NCI-H82 (cell line): ENCODE results near the gene CAND2.
"Not testable (repeated sequence)": the region's sequence is repeated elsewhere in the genome, so short reads cannot be mapped to it uniquely, and the experiment has no call there.

Experiments used
- DNase-seq: peaks from one replicate; lab custom pipeline; 2025; lab: John Stamatoyannopoulos, UW

Gene CAND2

DNA sequence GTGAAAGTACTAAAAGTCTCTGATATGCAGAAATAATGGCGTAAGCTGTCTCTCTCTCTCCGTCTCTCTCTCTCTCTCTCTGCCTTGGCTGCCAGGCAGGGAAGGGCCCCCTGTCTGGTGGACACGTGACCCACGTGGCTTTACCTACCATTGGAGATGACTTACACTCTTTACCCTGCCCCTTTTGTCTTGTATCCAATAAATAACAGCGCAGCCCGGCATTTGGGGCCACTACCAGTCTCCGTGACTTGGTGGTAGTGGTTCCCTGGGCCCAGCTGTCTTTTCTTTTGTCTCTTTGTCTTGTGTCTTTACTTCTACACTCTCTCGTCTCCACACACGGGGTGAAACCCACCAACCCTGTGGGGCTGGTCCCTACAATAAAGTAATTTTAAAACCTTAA is 25.2 kb upstream of the CAND2 start:
- DNase-seq, result no peak

DNA sequence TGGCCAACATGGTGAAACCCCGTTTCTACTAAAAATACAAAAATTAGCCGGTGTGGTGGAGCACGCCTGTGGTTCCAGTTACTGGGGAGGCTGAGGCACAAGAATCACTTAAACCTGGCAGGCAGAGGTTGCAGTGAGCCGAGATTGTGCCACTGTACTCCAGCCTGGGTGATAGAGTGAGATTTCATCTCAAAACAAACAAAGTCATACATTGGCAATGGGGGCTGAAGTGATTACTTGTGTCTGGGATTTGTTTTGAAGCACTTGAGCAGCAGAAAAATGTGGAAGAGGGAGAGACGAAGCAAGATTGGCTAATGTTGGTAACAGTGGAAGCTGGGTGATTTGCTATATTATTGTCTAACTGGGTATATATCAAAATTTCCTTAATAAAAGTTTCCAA is 24.0 kb upstream of the CAND2 start:
- no peak for DNase-seq

DNA sequence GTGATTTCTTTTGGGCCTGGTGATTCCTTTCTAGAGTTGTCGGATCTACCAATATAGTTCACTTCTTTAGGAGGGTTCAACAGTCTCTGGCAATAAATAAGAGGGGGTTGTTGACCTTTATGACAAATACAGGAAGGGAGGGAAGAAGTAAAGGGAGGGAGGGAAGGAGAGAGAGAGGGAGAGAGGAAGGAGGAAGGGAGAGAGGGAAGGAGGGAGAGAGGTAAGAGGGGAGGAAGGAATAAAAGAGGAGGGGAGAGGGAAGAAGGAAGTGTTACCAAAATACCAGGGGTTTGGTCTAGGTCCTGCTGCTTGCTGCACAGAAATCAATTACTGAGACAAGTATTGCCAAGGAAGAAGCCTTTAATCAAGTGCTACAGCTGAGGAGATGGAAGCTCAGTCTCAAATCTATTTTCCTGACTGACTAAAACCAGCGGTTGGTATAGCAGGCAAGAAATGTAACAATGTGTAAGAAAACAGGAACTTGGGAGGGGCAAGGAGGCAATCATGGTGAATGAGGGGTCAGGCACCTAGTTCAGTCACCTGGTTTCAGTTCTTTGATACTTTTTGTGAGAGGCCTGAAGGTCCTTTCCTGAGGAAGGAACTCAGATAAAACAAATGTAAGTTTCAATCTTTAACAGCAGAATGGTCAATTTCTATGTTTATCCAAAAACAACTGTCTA is 23.3 kb upstream of the CAND2 start:
- no peak for DNase-seq

DNA sequence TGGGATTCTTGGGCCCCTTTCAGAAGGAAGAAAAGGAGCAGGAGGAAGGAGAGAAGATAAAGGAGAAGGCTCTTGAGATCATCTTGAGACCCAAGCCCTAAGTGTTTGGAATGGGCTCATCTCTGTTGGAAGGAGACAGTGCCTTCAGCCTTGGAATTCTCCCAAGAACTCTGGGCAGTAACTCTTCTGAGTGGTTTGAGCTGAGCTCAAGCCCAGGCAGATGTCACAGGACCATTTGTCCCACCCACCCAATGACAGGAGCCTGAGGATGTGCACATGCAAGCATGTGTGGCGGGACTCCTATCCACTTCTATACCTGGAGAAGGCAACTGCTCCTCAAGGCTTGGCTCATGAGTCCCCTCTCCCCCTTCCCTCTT is 22.8 kb upstream of the CAND2 start:
- DNase-seq, result peak; percentile 58

- no peak for DNase-seq
Observed at GRCh38 chr3:12774619-12775018, 21.9 kb upstream of the CAND2 start.

- DNase-seq, result no peak
Observed at GRCh38 chr3:12775226-12775625, 21.3 kb upstream of the CAND2 start.

DNA sequence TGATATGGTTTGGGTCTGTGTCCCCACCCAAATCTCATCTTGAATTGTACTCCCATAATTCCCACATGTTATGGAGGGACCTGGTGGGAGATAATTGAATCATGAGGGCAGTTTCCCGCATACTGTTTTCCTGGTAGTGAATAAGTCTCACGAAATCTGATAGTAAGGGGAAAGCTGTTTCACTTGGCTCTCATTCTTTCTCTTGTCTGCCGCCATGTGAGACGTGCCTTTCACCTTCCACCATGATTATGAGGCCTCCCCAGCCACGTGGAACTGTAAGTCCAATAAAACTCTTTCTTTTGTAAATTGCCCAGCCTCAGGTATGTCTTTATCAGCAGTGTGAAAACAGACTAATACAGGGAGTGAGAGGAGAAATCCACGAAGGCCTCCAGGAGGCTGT is 20.5 kb upstream of the CAND2 start:
- not testable (repeated sequence) for DNase-seq

DNA sequence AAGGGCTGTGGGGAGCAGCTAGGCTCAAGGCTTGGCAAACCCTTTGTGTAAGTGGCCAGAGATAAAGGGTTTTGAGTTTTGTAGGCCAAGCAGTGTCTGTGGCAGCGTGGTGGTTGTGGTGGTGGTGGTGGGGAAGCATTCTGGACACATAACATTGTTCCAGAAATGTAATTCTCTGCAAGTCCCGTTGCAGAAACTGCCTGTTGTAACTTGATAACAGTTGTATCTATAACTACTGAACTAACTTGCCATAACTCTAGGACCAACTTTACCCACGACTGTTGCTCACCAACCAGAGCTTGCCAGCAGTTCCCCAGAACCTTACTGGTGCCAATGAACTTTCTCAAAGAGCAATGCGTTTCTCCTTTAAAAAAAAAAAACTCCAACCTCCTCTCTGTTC is 19.3 kb upstream of the CAND2 start:
- DNase-seq, result no peak

GRCh38 chr3:12780751-12781150 is 15.7 kb upstream of the CAND2 start:
- DNase-seq, result no peak

GRCh38 chr3:12782172-12782815 is 14.2 kb upstream of the CAND2 start:
- DNase-seq, result no peak

DNA sequence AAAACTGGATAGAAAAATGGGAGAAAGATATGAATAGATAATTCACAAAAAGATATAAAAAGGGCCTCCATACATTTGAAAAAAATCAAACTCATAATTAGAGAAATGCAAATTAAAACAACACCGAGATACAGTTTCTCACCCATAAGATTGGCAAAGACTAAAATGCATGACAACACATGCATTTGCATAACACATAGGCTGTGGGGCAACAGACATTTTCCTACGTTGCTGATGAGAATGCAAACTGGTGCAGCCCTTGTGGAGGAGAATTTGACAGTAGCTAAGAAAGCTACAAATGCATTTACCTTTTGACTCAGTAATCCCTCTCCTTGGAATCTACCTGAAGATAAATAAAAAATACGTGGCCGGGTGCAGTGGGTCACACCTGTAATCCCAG is 11.4 kb upstream of the CAND2 start:
- no peak for DNase-seq

GRCh38 chr3:12787346-12787745 is 9.1 kb upstream of the CAND2 start:
- peak; percentile 44 for DNase-seq

DNA sequence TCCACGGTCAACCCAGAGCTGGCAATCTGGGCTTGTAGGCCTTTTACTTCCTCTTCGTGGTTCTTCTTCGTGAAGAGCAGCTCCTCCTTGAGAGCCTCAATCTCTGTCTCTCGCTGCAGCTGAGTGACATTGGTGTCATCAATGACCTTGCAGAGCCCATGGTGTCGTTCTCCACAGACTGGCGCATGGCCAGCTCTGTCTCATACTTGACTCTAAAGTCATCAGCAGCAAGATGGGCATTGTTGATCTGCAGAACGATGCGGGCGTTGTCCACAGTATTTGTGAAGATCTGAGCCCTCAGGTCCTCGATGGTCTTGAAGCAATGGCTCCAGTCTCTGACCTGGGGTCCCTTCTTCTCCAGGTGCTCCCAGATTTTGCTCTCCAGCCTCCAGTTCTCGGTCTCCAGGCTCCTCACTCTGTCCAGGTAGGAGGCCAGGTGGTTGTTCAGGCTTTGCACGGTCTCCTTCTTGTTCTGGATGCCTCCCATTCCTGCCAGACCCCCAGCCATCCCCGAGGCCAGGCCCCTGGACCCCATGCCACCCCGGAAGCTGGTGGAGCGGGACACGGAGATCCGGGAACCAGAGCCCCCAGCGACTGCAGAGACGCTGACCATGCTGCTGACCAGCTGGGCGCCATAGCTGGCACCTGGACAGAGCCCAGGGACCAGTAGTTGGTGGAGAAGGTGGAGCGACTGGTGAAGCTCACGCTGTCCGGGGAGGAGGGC is 8.4 kb upstream of the CAND2 start:
- DNase-seq, result not testable (repeated sequence)

DNA sequence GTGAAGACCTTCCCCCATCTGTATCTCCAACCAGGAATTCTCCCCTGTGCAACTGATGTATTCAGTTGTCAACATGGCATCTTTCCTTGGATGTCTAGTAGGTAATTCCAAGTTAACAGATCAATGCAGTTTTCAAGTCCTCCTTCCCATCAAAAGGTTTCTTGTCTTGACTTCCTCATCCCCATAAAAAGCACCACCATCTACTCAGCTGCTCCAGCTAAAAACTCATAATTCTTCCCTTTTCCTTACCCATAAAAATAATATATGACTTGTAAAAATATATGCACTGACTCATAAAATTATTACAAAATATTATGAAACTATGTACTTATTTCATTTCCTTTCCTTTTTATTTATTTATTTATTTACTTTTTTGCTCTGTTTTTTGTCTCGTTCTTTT is 5.0 kb upstream of the CAND2 start:
- DNase-seq, result no peak

- no peak for DNase-seq
Observed at GRCh38 chr3:12793701-12794100, 2.8 kb upstream of the CAND2 start.

- peak; percentile 44 for DNase-seq
Observed at GRCh38 chr3:12797124-12797891, 828 bp downstream of the CAND2 start.

DNA sequence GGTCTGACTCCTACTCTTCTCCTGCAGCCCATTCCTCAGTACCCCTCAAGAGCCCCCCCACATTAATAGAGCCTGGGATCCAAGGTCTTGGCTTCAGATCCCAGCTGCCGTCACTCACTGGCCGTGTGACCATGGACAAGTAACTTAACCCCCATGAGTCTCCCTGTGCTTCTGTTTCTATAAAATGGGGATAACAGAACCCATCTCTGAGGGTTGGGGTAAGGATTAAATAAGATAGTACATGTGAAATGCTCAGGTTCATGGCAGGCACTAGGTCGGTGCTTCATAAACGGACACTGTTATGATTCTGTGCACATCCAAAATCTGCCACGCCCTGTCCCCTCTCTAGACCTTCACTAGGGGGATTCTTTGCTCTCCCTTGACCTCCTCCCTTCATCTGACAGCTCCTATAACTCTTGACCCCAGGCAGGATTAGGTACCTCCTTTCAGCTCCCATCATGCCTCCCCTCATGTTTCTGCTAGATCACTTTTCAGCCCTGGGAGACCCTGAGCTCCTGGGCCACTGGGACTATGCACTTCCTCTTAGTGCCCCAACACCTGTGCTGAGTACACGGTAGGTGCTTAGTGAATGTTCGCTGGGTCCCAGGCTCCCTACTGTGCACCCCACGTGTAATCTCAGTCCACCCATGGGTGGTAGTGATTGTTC is 1.5 kb downstream of the CAND2 start:
- DNase-seq, result no peak

- no peak for DNase-seq
Observed at GRCh38 chr3:12798559-12799179, 2.2 kb downstream of the CAND2 start.

GRCh38 chr3:12799525-12800440 is 3.3 kb downstream of the CAND2 start:
- no peak for DNase-seq

DNA sequence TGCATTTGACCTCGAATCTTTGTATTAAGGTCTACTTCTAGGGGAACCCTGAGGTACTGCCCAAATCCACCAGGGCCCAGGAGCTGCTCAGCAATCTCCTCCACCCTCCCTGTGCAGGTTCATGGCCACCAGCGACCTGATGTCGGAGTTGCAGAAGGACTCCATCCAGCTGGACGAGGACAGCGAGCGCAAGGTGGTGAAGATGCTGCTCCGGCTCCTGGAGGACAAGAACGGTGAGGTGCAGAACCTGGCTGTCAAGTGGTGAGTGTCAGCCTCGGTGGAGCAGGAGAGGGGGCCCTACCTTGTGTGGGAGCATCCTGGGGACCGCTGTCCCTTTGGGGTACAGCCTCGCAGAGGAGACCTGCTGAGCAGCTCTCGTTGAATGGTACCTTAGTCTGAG is 6.9 kb downstream of the CAND2 start:
- no peak for DNase-seq

DNA sequence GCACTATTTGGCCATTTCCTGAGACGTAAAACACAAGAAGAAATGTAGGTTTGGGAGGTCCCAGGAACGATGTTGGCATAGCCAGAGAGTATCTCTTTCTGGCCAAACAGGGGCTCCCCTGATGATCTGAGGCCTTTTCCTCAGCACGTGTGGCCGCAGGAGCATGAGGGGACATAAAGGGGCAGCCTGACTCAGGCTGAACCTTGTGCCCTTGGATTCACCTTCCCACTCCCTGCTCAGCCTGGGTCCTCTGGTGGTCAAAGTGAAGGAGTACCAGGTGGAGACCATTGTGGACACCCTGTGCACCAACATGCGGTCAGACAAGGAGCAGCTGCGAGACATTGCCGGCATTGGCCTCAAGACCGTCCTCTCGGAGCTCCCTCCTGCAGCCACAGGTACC is 10.6 kb downstream of the CAND2 start:
- DNase-seq, result no peak
